ENCODE results near the gene GLOD4.
"Not testable (repeated sequence)": the region's sequence is repeated elsewhere in the genome, so short reads cannot be mapped to it uniquely, and the experiment has no call there.

The GLOD4 gene

GRCh38 chr17:773016-773415, 9.1 kb downstream of the GLOD4 start:
- no peak for DNase-seq

GRCh38 chr17:767076-767475, 15.0 kb downstream of the GLOD4 start:
- DNase-seq, result no peak

GRCh38 chr17:760371-760770, 21.7 kb downstream of the GLOD4 start:
- DNase-seq, result no peak

- no peak for DNase-seq
Measured at GRCh38 chr17:759964-760363, 22.1 kb downstream of the GLOD4 start.

GRCh38 chr17:756010-756567, 26.0 kb downstream of the GLOD4 start:
- not testable (repeated sequence) for DNase-seq

- DNase-seq, result not testable (repeated sequence)
Measured at GRCh38 chr17:755319-755961, 26.6 kb downstream of the GLOD4 start.

- no peak for DNase-seq
Measured at GRCh38 chr17:753418-753817, 28.7 kb downstream of the GLOD4 start.

GRCh38 chr17:752620-753219, 29.4 kb downstream of the GLOD4 start:
- peak in 1 of 2 experiments; percentile 46 for DNase-seq

- DNase-seq, result peak; percentile 97 to 98
Measured at GRCh38 chr17:752002-752619, 30.0 kb downstream of the GLOD4 start, which contains the start of gene GEMIN4. Gene GEMIN4 (minus strand): TSS chr17:752264. CDS start chr17:752142, 122 bp downstream.

- DNase-seq, result peak; percentile 50 to 51
Measured at GRCh38 chr17:751269-752001, 30.6 kb downstream of the GLOD4 start.

- DNase-seq, result no peak
Measured at GRCh38 chr17:750431-751037, 31.5 kb downstream of the GLOD4 start.

- DNase-seq, result not testable (repeated sequence)
Measured at GRCh38 chr17:749359-749758, 32.7 kb downstream of the GLOD4 start.

GRCh38 chr17:748604-749003, 33.5 kb downstream of the GLOD4 start:
- not testable (repeated sequence) for DNase-seq

GRCh38 chr17:746783-747629, 35.1 kb downstream of the GLOD4 start:
- no peak for DNase-seq

GRCh38 chr17:746181-746580, 35.9 kb downstream of the GLOD4 start:
- no peak for DNase-seq

GRCh38 chr17:745406-745805, 36.7 kb downstream of the GLOD4 start:
- DNase-seq, result no peak

- DNase-seq, result no peak
Measured at GRCh38 chr17:744937-745336, 37.1 kb downstream of the GLOD4 start.

GRCh38 chr17:743139-743538, 38.9 kb downstream of the GLOD4 start:
- no peak for DNase-seq

- no peak for DNase-seq
Measured at GRCh38 chr17:742147-742793, 39.8 kb downstream of the GLOD4 start.

GRCh38 chr17:740240-741017, 41.7 kb downstream of the GLOD4 start:
- DNase-seq, result no peak
